OCI-LY3 (cell line): ENCODE data around the gene PRR7.

Experiments
- H2AFZ ChIP-seq: fragments of 200-600, 300-600 bp; shearing (Covaris generic); 2 replicates; pipeline ENCODE4 v1.6.0; 2014; ENCODE audit warnings: antibody characterized with exemption, low read depth, low read length
- H3K27ac ChIP-seq: fragments of 200-600, 300-600 bp; sonication (generic); 2 replicates; pipeline ENCODE4 v1.5.1; 2014; ENCODE audit warnings: mild to moderate bottlenecking, low read length, moderate library complexity, mixed read lengths
- H3K27me3 ChIP-seq: fragments of 200-600, 300-600 bp; sonication (generic); 2 replicates; pipeline ENCODE4 v1.6.1; 2014; ENCODE audit warnings: low read depth, low read length, mixed read lengths
- H3K36me3 ChIP-seq: fragments of 200-600, 300-600 bp; sonication (generic); replicated peaks from 2 replicates; pipeline ENCODE3; 2014; ENCODE audit warnings: low read depth, low read length, mixed read lengths
- H3K4me1 ChIP-seq: fragments of 300-600, 200-600 bp; sonication (generic); 2 replicates; pipeline ENCODE4 v1.6.1; 2014; ENCODE audit warnings: low read length, mixed read lengths
- H3K4me2 ChIP-seq: fragments of 200-600, 300-600 bp; sonication (generic); 2 replicates; pipeline ENCODE4 v1.6.1; 2014; ENCODE audit warnings: low read length, mixed read lengths
- H3K4me3 ChIP-seq: fragments of 300-600, 200-600 bp; sonication (generic); 2 replicates; pipeline ENCODE4 v1.5.1; 2014; ENCODE audit warnings: antibody characterized with exemption, mild to moderate bottlenecking, low read length, moderate library complexity
- H3K79me2 ChIP-seq: fragments of 300-600, 200-600 bp; shearing (Covaris generic); 2 replicates; pipeline ENCODE4 v1.6.1; 2014; ENCODE audit warnings: mild to moderate bottlenecking, low read length, mixed read lengths
- H3K9ac ChIP-seq: fragments of 300-600, 200-600 bp; shearing (Covaris generic); 2 replicates; pipeline ENCODE4 v1.6.0; 2014; ENCODE audit warnings: mild to moderate bottlenecking, low read length, moderate library complexity
- H3K9me3 ChIP-seq: fragments of 200-600, 300-600 bp; shearing (Covaris generic); 2 replicates; pipeline ENCODE4 v1.6.1; 2014; ENCODE audit warnings: low read length, mixed read lengths; ENCODE audit not compliant: insufficient read depth
- H4K20me1 ChIP-seq: fragments of 200-600, 300-600 bp; sonication (generic); 2 replicates; pipeline ENCODE4 v1.6.1; 2016; ENCODE audit warnings: low read length, mixed read lengths; ENCODE audit not compliant: insufficient read depth
- EZH2phosphoT487 ChIP-seq: fragments of 200-600 bp; shearing (Covaris generic); IDR thresholded peaks from 2 replicates; pipeline ENCODE4 v1.6.1; 2018; ENCODE audit warnings: antibody characterized with exemption, mixed run types, low read depth
- TF ChIP-seq, protein P1 (sequence below): fragments of 200-600, 300-600 bp; sonication (generic); IDR thresholded peaks from 2 replicates; pipeline ENCODE4 v1.5.1; 2014; ENCODE audit warnings: antibody characterized with exemption, low read length, low read depth

The PRR7 gene

DNA sequence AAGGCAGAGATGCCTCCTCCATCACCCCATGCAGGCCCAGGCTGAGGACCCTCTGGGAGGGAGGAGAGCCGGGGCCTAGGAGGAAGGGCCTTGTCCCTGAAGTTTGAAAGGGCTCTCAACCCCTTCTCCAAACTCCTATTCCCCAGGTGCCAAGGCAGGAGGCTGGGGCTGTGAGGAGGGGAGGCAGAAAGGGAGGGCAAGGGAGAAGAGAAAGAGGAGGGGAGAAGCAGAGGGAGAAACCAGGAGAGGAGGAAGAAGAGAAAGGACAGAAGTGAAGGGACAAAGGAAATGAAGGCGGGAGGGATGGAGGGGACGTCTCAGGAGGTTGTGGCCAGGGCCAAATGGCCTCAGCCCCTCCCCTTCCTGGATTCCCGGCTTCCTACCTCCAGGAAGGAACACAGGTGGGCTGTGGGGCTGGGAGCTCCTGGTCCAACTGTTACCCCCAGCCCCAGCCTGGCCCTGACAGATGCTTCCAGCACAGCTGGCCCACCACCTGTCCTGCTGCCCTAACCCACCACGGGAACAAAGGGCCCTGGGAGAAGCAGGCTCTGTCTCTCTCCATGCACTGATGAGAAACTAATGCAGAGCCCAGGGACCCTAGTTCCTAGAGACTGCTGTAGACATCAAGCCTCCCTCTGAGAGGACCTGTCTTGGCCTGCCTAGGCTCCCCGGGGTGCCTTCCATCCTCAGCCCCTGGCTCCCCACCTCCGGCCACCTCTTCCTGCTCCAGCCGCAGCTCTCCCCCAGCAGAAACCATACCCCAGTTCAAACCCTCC lies 23.3 kb downstream of the PRR7 start:
- no peak for TF ChIP-seq EZH2phosphoT487
- TF ChIP-seq, protein P1, sequence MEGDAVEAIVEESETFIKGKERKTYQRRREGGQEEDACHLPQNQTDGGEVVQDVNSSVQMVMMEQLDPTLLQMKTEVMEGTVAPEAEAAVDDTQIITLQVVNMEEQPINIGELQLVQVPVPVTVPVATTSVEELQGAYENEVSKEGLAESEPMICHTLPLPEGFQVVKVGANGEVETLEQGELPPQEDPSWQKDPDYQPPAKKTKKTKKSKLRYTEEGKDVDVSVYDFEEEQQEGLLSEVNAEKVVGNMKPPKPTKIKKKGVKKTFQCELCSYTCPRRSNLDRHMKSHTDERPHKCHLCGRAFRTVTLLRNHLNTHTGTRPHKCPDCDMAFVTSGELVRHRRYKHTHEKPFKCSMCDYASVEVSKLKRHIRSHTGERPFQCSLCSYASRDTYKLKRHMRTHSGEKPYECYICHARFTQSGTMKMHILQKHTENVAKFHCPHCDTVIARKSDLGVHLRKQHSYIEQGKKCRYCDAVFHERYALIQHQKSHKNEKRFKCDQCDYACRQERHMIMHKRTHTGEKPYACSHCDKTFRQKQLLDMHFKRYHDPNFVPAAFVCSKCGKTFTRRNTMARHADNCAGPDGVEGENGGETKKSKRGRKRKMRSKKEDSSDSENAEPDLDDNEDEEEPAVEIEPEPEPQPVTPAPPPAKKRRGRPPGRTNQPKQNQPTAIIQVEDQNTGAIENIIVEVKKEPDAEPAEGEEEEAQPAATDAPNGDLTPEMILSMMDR: no peak
- no peak overlapping the region for H3K27ac ChIP-seq
- 0 out of 2 replicates have a peak, but pooled peaks cover 3% of the 10 kb centered on the region for H3K9me3 ChIP-seq
- H3K4me2 ChIP-seq: no peak overlapping the region
- H3K9ac ChIP-seq: no peak overlapping the region
- no peak overlapping the region for H3K4me3 ChIP-seq
- H3K27me3 ChIP-seq: peaks cover 4% of the 10 kb centered on the region; the same call in 1 of the 2 replicates
- peaks cover 11% of the 10 kb centered on the region for H3K4me1 ChIP-seq
- H2AFZ ChIP-seq: no peak overlapping the region
- H3K79me2 ChIP-seq: peaks cover 35% of the 10 kb centered on the region
- peaks cover 33% of the 10 kb centered on the region for H4K20me1 ChIP-seq
- peaks cover 23% of the 10 kb centered on the region for H3K36me3 ChIP-seq

DNA sequence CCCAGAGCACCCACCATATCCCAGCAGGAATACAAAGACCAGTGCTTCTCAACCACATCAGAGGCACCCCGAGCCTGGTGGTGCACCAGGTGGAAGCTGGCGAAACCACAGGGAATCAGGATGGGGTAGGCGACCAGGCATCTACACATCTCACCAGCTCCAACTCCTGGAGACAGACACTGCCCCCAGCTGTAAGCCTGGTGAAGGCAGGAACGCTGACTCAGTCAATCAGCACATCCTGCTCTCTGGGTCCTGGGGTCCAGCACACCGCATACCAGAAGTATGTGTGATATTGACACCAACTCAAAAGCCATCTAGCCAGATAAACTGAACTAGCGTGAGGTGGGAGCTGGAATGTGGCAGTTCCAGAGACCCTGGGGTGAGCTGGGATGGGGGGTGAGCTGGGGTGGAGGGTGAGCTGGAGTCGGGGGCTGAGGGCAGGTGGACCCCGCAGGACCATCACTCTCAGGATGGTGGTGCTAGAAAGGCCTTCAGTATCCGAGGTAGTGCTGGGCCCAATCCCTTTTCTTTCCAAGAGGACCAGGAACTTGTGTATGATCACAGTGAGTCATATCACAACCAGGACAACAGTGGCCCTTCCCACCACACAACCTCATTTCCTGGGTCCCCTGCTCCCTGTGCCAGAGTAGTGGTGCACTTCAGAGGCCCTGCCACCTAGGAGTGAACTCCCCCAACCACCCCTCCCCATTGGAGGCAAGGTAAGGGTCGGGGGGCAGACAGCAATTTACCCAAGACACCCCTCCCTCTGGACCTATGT lies 24.3 kb downstream of the PRR7 start:
- Histone ChIP-seq H4K20me1 (peaks cover 33% of the 10 kb centered on the region), H3K9me3 (no peaks in the 10 kb centered on the region), H3K4me3 (no peak overlapping the region), H3K79me2 (peaks cover 35% of the 10 kb centered on the region), H3K27me3 (peaks cover 4% of the 10 kb centered on the region; the same call in 1 of the 2 replicates), H3K9ac (no peak overlapping the region), H3K36me3 (peaks cover 15% of the 10 kb centered on the region), H3K27ac (no peak overlapping the region), H2AFZ (no peak overlapping the region), H3K4me2 (no peak overlapping the region), H3K4me1 (peaks cover 11% of the 10 kb centered on the region)
- TF ChIP-seq, protein P1: no peak

DNA sequence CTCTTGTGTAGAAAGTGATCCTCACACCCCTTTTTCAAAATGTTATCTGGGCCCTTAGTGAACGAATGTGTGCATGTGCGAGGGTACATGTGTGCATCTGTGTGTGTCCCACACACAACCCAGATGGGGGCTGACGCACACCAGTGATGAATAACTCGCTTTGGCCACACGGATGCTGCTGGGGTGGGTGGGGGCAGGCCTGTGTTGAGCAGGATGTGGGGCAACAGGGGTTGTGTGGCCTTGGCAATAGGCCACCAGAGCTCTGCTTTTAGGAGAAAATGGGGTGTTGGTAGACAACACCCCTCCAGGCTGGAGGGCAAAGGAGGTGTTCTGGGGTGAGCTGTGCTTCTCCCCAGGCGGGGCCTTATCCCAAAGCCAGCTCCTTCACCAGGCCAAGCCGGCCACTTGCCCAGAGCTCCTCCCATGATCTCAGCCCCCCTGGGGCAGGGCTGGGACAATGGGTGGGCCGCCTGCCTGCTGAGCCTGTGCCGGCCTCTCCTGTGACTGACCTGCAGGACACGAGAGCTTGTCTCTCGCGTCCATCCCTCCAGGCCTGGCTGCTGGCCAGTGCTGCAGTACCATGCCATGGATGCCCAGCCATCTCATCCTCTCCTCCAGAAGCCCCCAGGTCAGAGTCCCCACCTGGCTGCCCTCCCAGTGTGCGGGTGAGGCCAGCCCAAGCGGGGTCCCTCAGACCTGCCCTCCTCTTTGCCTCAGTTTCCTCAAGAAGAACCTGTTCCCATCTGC lies 25.2 kb downstream of the PRR7 start:
- H2AFZ ChIP-seq: no peak overlapping the region
- TF ChIP-seq, protein P1: no peak
- no peak for TF ChIP-seq EZH2phosphoT487
- peak overlapping the region; percentile 84 for H3K4me2 ChIP-seq
- H3K27me3 ChIP-seq: peaks cover 4% of the 10 kb centered on the region; the same call in 1 of the 2 replicates
- no peak overlapping the region for H3K27ac ChIP-seq
- H3K4me1 ChIP-seq: peaks cover 11% of the 10 kb centered on the region
- peaks cover 35% of the 10 kb centered on the region for H3K79me2 ChIP-seq
- no peaks in the 10 kb centered on the region for H3K9me3 ChIP-seq
- H4K20me1 ChIP-seq: peaks cover 33% of the 10 kb centered on the region
- peak overlapping the region; percentile 92 for H3K4me3 ChIP-seq
- H3K9ac ChIP-seq: peak overlapping the region; percentile 75
- peaks cover 8% of the 10 kb centered on the region for H3K36me3 ChIP-seq
